ENCODE data around the gene CSNK1D. TPM values are rescaled to one million over a fixed set of nuclear protein-coding genes. Genes with fewer than 3 reads are reported as not detected.

CSNK1D gene
- total and polyA plus RNA-seq, 4 donors = 39.9 to 153 (median 101) TPM

- intact Hi-C loops (cut with DNase I) = no loop called here
- Histone ChIP-seq H3K36me3 (ENCODE audit: control insufficient read depth in 1 of 2, insufficient read depth in 2 of 2, low read length in 1 of 2) (no peaks in the 10 kb centered on the region), H3K9me3 (ENCODE audit: control insufficient read depth, low read length) (no peaks in the 10 kb centered on the region), H3K4me3 (ENCODE audit: low read length in 2 of 2) (no peak overlapping the region), H3K27ac (ENCODE audit: low read depth in 1 of 2, low read length in 2 of 2) (no peak overlapping the region), H3K4me1 (ENCODE audit: control insufficient read depth in 1 of 2, insufficient read depth in 2 of 2, low read length in 2 of 2) (no peaks in the 10 kb centered on the region), H3K27me3 (ENCODE audit: control insufficient read depth in 1 of 2, insufficient read depth in 2 of 2, low read length in 1 of 2) (no peaks in the 10 kb centered on the region)
- peak in 1 of 2 donors; percentile 36 for DNase-seq
- no peak for ATAC-seq (ENCODE audit: low FRiP score)
- 88 to 89% methylated on average over 35 of the region's 35 CpGs for WGBS, 2 donors
These were observed 29.8 kb upstream of the CSNK1D start for GRCh38 chr17:82302991-82303943.

- H3K9me3 ChIP-seq (ENCODE audit: control insufficient read depth, low read length) = no peaks in the 10 kb centered on the region
- H3K36me3 ChIP-seq (ENCODE audit: control insufficient read depth in 1 of 2, insufficient read depth in 2 of 2, low read length in 1 of 2) = no peaks in the 10 kb centered on the region
- no peaks in the 10 kb centered on the region for H3K4me1 ChIP-seq (ENCODE audit: control insufficient read depth in 1 of 2, insufficient read depth in 2 of 2, low read length in 2 of 2)
- intact Hi-C loops (cut with DNase I) = no loop called here
- no peaks in the 10 kb centered on the region for H3K27me3 ChIP-seq (ENCODE audit: control insufficient read depth in 1 of 2, insufficient read depth in 2 of 2, low read length in 1 of 2)
- ATAC-seq (ENCODE audit: low FRiP score) (no peak), DNase-seq (no peak)
- H3K27ac ChIP-seq (ENCODE audit: low read depth in 1 of 2, low read length in 2 of 2) = no peak overlapping the region
- WGBS, 2 donors = 92 to 95% methylated on average over 10 to 15 of the region's 15 CpGs
- H3K4me3 ChIP-seq (ENCODE audit: low read length in 2 of 2) = no peak overlapping the region
These were observed 29.1 kb upstream of the CSNK1D start for GRCh38 chr17:82302568-82302963.

GRCh38 chr17:82301916-82302567, 28.5 kb upstream of the CSNK1D start:
- 83 to 90% methylated on average over 23 of the region's 23 CpGs for WGBS, 2 donors
- no peak for ATAC-seq (ENCODE audit: low FRiP score)
- no peak for DNase-seq
- H3K4me3 ChIP-seq (ENCODE audit: low read length in 2 of 2) = no peak overlapping the region
- no peaks in the 10 kb centered on the region for H3K36me3 ChIP-seq (ENCODE audit: control insufficient read depth in 1 of 2, insufficient read depth in 2 of 2, low read length in 1 of 2)
- no peak overlapping the region for H3K27ac ChIP-seq (ENCODE audit: low read depth in 1 of 2, low read length in 2 of 2)
- no peaks in the 10 kb centered on the region for H3K27me3 ChIP-seq (ENCODE audit: control insufficient read depth in 1 of 2, insufficient read depth in 2 of 2, low read length in 1 of 2)
- intact Hi-C loops (cut with DNase I) = no loop called here
- H3K9me3 ChIP-seq (ENCODE audit: control insufficient read depth, low read length) = no peaks in the 10 kb centered on the region
- no peaks in the 10 kb centered on the region for H3K4me1 ChIP-seq (ENCODE audit: control insufficient read depth in 1 of 2, insufficient read depth in 2 of 2, low read length in 2 of 2)

- intact Hi-C loops (cut with DNase I) = no loop called here
- H3K27ac ChIP-seq (ENCODE audit: low read depth in 1 of 2, low read length in 2 of 2) = no peak overlapping the region
- DNase-seq = no peak
These were observed 27.9 kb upstream of the CSNK1D start for GRCh38 chr17:82301300-82301915.

GRCh38 chr17:82300707-82301270, 27.3 kb upstream of the CSNK1D start:
- Histone ChIP-seq H3K27me3 (ENCODE audit: control insufficient read depth in 1 of 2, insufficient read depth in 2 of 2, low read length in 1 of 2) (no peaks in the 10 kb centered on the region), H3K9me3 (ENCODE audit: control insufficient read depth, low read length) (no peaks in the 10 kb centered on the region), H3K36me3 (ENCODE audit: control insufficient read depth in 1 of 2, insufficient read depth in 2 of 2, low read length in 1 of 2) (no peaks in the 10 kb centered on the region), H3K27ac (ENCODE audit: low read depth in 1 of 2, low read length in 2 of 2) (no peak overlapping the region), H3K4me3 (ENCODE audit: low read length in 2 of 2) (no peak overlapping the region), H3K4me1 (ENCODE audit: control insufficient read depth in 1 of 2, insufficient read depth in 2 of 2, low read length in 2 of 2) (no peaks in the 10 kb centered on the region)
- DNase-seq (peak; percentile 83 to 91), ATAC-seq (ENCODE audit: low FRiP score) (no peak)
- WGBS, 2 donors = 38 to 39% methylated on average over 21 of the region's 21 CpGs
- intact Hi-C loops (cut with DNase I) = no loop called here

More at GRCh38 chr17:82301300-82301915, 27.9 kb upstream of the CSNK1D start:
- Histone ChIP-seq H3K36me3 (ENCODE audit: control insufficient read depth in 1 of 2, insufficient read depth in 2 of 2, low read length in 1 of 2) (no peaks in the 10 kb centered on the region), H3K9me3 (ENCODE audit: control insufficient read depth, low read length) (no peaks in the 10 kb centered on the region), H3K4me3 (ENCODE audit: low read length in 2 of 2) (no peak overlapping the region), H3K27me3 (ENCODE audit: control insufficient read depth in 1 of 2, insufficient read depth in 2 of 2, low read length in 1 of 2) (no peaks in the 10 kb centered on the region), H3K4me1 (ENCODE audit: control insufficient read depth in 1 of 2, insufficient read depth in 2 of 2, low read length in 2 of 2) (no peaks in the 10 kb centered on the region)
- WGBS, 2 donors = 92 to 95% methylated on average over 12 of the region's 12 CpGs
- no peak for ATAC-seq (ENCODE audit: low FRiP score)

GRCh38 chr17:82300228-82300627, 26.7 kb upstream of the CSNK1D start:
- no peak overlapping the region for H3K4me3 ChIP-seq (ENCODE audit: low read length in 2 of 2)
- WGBS, 2 donors = 89 to 93% methylated on average over 13 of the region's 13 CpGs
- no peaks in the 10 kb centered on the region for H3K27me3 ChIP-seq (ENCODE audit: control insufficient read depth in 1 of 2, insufficient read depth in 2 of 2, low read length in 1 of 2)
- ATAC-seq (ENCODE audit: low FRiP score) = no peak
- H3K36me3 ChIP-seq (ENCODE audit: control insufficient read depth in 1 of 2, insufficient read depth in 2 of 2, low read length in 1 of 2) = no peaks in the 10 kb centered on the region
- intact Hi-C loops (cut with DNase I) = no loop called here
- H3K9me3 ChIP-seq (ENCODE audit: control insufficient read depth, low read length) = no peaks in the 10 kb centered on the region
- no peak overlapping the region for H3K27ac ChIP-seq (ENCODE audit: low read depth in 1 of 2, low read length in 2 of 2)
- DNase-seq = no peak
- no peaks in the 10 kb centered on the region for H3K4me1 ChIP-seq (ENCODE audit: control insufficient read depth in 1 of 2, insufficient read depth in 2 of 2, low read length in 2 of 2)

- Histone ChIP-seq H3K36me3 (ENCODE audit: control insufficient read depth in 1 of 2, insufficient read depth in 2 of 2, low read length in 1 of 2) (no peaks in the 10 kb centered on the region), H3K4me3 (ENCODE audit: low read length in 2 of 2) (no peak overlapping the region), H3K4me1 (ENCODE audit: control insufficient read depth in 1 of 2, insufficient read depth in 2 of 2, low read length in 2 of 2) (no peaks in the 10 kb centered on the region), H3K9me3 (ENCODE audit: control insufficient read depth, low read length) (no peaks in the 10 kb centered on the region), H3K27me3 (ENCODE audit: control insufficient read depth in 1 of 2, insufficient read depth in 2 of 2, low read length in 1 of 2) (no peaks in the 10 kb centered on the region), H3K27ac (ENCODE audit: low read depth in 1 of 2, low read length in 2 of 2) (no peak overlapping the region)
- intact Hi-C loops (cut with DNase I) = no loop called here
- 93% methylated on average over 10 of the region's 10 CpGs for WGBS, 2 donors
- ATAC-seq (ENCODE audit: low FRiP score) (no peak), DNase-seq (no peak)
These were observed 26.0 kb upstream of the CSNK1D start for GRCh38 chr17:82299452-82299851.

GRCh38 chr17:82298538-82299421, 25.3 kb upstream of the CSNK1D start:
- Histone ChIP-seq H3K27ac (ENCODE audit: low read depth in 1 of 2, low read length in 2 of 2) (no peak overlapping the region), H3K4me3 (ENCODE audit: low read length in 2 of 2) (no peak overlapping the region), H3K36me3 (ENCODE audit: control insufficient read depth in 1 of 2, insufficient read depth in 2 of 2, low read length in 1 of 2) (no peaks in the 10 kb centered on the region), H3K9me3 (ENCODE audit: control insufficient read depth, low read length) (no peaks in the 10 kb centered on the region), H3K4me1 (ENCODE audit: control insufficient read depth in 1 of 2, insufficient read depth in 2 of 2, low read length in 2 of 2) (no peaks in the 10 kb centered on the region), H3K27me3 (ENCODE audit: control insufficient read depth in 1 of 2, insufficient read depth in 2 of 2, low read length in 1 of 2) (no peaks in the 10 kb centered on the region)
- intact Hi-C loops (cut with DNase I) = no loop called here
- WGBS, 2 donors = 62 to 69% methylated on average over 27 of the region's 27 CpGs
- DNase-seq (peak in 1 of 2 donors; percentile 75), ATAC-seq (ENCODE audit: low FRiP score) (no peak)

Data from aorta (tissue), 5 donors.